HUDEP-2 (cell line): Measurements from ENCODE around the gene TPD52L1.

Experiments used
- DNase-seq, 76 experiments: peaks; one replicate each; lab custom pipeline; 2025; ENCODE audit not compliant: unreplicated experiment in 76 of 76; lab: John Stamatoyannopoulos, UW

The TPD52L1 gene

DNA sequence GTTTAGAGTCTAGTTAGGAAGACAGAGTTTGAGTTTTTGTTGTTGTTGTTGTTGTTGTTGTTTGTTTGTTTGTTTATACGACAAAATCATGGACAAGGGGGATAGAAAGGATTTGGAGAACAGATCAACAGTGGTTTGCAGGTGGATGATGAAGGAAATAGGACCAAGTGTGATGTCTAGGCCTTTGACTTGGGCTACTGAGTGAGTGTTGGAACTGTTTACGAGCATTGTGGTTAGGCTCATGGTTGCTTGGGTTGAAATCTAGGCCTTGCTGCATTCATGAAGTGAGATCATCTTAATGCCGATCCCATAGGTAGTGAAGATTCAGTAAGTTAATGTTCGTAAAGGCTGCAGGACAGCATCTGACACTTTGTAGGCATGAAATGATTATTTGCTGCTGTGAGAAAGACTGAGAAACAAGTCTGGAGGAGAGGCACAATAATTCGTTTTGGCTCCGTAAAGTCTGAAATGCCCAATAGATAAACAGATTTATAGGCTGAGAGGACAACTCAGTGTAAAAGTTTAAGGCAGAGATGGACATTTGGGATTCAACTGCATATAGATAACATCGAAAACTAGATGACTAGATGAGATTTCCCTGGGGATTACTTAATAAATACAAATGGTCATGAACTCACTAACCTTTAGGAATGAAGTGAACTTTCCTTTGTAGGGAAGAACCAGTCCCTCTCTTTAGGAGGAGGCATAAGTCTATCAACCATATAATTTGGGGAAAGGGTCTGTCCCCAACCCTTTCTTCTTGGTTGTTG lies 78.2 kb downstream of the TPD52L1 start:
- no peak for DNase-seq

DNA sequence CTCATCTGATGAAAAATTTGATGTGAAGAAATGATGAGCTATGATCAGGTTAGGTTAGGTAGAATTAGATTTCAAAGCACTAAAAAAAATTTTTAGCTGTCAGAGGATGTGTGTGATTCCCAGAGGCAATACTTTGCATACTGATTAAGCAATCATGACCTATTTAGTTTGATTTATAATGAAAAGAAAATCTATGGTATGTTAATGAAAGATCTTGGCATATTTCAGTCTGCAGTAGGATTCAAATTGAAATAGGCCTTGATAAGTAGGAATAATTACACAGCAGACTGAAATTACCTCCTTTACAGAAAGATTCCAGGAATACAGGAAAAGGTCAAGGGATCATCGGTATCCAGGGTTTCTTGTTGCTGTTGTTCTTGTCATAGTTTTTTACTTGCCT lies 78.9 kb downstream of the TPD52L1 start:
- no peak for DNase-seq

DNA sequence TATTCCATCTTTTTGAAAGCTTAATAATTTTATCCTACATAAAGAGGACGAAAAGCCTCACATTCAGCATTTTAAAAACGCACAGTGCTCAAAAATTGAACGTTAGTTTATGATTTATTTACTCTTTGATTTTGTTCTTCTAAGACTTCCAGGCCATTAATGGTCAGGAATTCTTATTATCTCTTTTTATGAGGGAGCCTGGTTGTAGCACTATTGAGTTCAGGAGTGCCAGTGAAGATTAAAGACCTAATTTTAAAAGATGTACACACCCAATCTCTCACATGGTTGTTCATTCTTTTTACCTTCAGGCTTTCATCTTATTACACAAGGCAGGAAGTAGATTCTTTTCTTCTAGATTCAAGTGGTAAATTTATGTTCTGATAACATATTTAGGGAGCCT lies 79.6 kb downstream of the TPD52L1 start:
- DNase-seq = no peak

DNA sequence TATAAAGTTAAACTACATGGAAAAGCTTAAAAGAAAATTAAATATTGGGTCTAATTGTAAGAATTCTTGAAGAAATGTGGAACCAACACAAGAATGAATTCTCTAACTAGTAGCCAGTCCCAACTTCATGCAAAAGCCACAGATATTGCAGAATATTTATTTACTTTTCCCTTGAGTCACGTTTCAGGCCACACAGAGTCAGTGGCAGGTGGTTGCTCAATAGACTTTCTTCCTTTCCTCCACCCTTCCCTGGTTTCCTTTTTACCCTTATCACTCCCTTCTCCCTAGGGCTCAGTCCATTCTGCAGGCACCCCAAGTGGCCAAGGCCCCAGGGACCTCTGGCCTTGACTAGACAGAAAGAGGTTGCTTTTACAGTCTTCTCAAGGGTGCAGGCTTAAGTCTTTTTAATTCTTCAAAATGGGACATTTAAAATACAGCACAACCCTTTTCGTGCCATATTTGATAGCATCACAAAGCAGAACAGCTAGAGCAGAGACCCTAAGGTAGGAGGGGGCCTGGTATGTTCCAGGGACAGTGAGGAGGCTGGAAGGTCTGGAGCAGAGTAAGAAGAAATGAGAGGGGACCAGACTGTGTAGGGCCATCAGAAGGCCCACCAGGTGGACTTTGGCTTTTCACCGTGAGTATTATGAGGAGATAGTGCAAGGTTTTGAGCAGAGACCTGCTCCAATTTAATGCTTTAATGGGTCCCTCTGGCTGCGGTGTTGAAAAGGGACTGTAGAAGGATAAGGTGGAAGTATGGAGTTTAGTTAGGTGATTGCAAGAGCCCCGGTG lies 83.2 kb downstream of the TPD52L1 start:
- no peak for DNase-seq

DNA sequence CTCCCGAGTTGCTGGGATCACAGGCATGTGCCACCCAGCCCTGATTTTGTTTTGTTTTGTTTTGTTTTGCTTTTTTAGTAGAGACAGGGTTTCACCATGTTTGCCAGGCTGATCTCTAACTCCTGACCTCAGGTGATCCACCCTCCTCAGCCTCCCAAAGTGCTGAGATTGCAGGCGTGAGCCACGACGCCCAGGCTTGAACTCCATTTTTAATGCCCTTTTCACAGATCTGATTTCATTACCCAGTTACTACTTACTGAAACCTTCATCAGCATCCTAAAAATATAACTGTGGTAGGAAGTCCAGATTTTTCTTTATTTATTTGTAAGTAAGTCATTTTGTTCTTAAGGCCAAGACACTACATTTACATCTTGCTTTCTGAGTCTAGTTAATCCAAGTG lies 84.2 kb downstream of the TPD52L1 start:
- DNase-seq = no peak

DNA sequence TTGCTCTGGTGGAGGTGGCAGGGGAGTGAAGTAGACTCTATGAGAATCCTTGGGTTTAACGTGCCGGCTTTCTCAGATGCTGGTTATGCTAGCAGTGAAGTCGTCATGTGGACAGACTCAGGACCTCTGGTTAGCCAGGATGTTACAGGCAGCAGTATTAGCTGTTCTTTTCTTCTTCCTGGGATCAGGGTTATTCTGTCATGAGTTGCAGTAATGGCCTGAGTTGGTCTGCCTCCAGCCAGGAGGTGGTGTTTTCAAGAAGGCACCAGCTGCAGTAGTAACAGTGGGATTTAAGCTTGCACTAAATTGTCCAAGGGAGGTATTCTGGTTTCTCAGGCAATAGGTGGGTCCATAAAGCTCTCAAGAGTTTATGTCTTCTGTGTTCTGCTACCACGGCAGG lies 91.5 kb downstream of the TPD52L1 start:
- DNase-seq = no peak

DNA sequence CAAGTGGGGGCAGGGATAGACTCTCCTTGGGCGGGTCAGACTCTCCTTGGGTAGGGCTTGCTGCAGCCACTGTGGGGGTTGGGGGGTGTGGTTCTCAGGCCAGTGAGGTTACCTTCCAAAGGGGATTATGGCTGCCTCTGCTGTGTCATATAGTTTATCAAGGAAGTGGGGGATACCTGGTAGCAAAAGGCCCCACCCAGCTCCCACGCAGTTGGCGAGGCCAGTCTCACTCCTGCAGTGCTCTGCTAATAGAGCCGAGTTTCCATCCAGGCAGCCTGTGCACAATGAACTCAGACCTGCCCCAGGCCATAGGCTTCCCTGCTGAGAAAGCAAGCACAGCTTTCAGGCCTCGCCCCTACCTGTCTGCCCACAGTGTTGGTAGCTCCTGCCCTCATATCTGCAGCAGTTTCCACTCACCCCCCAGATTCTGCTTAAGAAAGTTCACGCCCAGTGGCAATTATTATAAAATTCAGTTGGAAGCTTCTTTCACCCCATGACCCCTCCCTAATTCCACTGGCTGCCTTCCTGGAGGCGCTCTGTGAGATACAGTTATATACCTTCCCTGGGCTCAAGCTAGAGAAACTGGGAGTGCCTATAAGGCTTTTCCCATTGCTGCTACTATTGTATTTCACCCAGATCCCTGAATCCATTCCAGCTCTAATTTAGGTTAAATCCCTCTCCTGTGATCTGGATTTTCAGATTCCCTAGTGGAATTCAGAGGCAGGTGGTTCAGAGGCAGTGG lies 92.1 kb downstream of the TPD52L1 start:
- DNase-seq = no peak

DNA sequence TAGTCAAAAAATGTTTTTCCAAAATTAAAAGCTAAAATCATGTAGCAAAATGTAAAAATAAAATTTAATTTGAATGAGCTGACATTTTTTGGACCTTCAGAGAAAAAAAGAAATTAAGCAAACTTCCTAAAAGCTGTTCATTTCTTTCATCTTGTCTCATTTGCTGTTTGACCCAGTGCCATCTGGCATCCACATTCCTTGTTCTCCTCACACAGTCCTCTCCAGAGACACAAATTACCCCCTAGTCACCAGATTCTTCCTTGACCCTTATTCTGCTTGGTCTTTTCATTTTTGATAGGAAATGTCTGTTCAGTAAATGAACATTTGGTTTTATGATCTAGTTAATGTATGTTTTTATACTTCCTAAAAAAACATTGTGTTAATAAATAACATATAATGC lies 93.0 kb downstream of the TPD52L1 start:
- no peak for DNase-seq

DNA sequence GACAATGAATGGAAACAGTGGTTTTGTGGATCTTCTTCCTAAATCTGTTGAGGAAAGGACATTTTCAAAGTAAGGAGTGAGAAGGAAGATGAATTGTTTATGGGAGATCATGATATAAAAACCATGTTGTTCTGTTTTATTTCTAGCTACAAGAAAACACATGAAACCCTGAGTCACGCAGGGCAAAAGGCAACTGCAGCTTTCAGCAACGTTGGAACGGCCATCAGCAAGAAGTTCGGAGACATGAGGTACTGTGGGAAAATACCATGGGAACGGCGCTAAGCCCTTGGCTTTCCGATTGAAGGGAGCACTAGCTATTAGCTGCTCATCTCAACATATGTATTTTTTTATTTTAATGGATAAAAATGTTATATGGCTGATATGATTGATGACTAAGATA lies 94.6 kb downstream of the TPD52L1 start:
- DNase-seq = no peak

DNA sequence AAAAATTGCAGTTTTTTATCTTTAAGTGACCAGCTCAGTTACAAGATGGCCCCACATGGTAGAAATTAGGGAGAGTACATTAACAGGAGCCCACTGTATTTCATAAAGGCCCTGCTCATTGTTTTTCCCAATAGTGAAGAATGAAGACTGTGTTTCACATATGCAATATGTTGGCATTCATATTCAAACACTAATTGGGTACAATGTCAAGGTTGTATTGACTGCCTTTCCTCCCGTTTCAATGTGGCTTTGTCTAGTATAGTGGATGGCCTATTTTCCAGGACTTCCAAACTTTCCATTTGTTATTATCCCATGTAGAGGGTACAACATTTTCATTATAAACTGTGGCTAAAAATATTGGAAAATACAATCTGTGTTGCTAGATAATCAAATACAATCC lies 96.9 kb downstream of the TPD52L1 start:
- DNase-seq = no peak

DNA sequence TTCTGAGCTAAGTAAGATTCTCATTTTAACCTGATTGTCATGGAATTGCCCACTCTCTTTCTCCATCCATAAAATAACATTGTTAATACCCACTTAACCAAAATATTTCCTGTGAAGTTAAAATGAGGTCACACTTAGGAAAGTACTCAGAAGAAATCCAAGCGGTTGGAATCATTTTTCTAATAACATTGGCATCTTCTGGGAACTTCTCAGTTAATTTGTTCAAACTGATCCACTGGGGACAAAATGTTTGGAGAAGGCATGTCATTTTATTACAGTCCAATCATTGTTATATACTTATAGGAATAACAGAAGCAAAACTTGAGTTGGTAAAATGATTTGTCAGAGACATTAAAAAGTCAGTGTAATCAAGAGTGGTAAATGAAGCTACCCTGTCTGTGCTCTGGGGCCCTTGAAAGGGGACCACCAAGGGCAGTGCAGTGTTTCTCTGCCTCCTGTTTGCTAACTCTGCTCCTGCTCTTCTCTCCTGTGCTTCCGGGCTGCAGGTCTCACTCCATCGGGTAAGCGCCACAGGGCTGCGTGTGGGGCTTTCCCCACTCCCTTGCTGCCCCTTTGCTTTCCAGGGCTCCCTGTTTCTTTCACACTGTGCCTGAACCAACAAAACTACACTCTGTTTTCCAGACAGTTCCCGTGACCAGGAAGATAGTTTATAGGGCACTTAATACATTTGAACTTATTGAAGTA lies 98.1 kb downstream of the TPD52L1 start:
- DNase-seq = no peak

DNA sequence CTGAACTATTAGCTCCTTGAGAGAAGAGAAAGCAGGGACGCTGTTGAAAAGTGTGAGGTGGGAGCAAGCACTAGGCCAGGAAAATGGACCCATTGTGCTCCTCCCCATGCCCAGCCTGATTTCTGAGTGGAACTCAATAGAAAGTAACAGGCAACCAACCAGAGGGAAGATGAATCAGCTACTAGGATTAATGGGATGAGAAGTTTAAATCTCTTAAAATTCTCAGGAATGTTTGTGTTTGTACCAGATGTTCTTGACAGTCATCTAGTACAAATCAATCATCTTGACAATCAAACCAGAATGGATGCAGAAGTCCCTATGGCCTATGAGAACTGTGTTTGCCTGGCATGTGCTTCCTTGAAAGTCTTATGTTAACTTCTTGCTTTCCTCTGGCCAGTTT lies 99.3 kb downstream of the TPD52L1 start:
- DNase-seq = no peak

DNA sequence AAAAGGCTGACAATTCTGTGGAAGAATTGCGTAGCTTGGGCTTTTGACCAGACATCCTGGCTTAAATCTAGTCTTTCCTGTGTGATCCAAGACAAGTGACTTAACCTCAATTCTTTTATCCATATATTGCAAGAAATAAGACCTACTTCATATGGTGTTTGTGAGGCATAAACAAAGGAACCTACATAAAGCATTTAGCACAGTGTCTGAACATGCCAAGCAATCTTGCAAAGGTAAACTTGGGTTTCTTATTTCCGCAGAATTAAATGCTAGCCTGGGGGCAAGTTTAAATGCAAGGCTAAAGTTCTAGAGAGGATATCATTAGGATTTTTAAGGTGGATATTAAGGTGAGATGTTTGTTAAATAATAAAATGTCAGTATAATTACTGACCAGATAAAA lies 100.3 kb downstream of the TPD52L1 start:
- DNase-seq = no peak

DNA sequence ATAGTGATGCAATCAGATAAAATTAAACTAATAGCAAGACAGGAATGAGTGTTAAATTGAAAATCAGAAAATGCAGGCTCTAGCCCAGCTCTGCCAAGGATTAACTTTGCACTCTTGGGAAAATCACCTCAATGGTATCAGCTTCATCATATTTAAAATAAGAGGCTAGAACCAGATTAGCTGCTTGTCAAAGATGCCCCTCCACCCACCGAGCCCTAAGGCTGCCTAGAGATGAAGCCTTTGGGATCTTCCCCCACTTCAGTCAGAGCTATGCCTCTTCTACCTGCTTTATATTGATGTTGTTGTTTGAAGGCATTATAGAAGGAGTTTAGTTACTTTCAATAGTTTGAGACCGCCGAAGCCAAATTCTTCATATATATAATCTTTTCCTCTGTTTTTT lies 100.7 kb downstream of the TPD52L1 start:
- no peak for DNase-seq

DNA sequence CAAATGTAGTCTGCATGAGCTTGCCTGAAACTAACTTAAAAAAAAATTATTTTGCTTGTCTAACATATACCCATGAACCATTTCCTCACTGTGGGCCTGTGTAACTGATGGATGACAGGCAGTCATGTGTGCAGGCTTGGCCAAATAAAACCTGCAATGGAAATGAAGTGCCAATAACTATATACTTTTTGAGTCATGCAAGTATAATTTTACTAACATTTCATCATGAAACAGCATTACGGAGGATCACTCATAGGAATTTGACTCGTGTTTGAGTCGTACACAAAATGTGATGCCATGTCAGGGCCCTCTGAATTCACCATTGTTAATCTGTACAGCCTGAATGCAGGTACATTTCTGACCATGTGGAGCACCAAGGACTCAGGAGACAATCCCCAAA lies 101.6 kb downstream of the TPD52L1 start:
- no peak for DNase-seq

DNA sequence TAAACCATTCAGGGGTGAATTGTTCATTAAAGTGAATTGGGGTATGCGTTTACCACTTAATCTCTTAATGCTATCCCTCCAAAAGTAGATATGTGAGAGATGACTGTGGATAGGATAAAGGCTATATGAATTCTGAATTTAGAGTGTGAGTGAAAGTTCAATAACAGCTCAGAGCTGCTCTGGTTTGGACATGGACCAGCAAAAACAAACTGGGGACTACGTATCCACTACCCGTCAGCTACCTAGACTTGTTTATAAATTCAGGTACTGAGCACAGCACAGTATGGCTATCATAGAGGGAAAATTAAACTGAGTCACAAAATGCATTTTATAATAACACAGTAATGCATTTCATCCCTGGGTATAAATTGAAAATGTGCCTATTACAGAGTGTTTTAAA lies 103.8 kb downstream of the TPD52L1 start:
- no peak for DNase-seq

DNA sequence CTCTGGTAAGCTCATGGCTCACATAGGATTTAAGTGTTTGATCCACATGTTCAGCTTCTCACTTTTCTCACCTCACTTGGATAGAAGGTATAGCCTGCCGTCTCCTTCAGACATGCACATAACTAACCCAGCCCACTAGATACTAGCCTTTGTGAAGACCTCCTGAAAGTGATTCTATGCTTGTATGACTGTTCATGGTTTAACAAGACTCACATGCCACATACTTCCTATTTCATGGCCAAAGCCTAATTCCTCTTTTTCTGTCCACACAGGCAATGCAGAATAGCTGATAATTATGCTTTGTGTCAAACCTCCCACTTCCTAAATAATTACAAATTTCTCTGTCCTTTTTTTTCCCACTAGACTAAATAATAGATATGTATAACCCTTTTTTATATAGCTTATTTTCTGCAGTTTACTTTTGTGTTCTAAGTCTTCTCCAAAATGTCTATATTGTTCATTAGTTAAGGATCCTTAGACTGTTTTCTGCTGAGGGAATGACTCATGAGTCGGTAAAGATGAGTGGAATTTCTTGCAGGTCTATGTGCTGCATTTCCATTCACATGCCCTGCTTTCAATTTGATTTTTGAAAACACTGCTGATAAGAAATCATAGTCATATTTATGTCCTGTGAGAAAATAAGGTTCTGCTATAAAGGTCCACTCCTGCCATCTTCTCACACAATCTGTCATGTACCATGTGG lies 105.2 kb downstream of the TPD52L1 start:
- DNase-seq = no peak

DNA sequence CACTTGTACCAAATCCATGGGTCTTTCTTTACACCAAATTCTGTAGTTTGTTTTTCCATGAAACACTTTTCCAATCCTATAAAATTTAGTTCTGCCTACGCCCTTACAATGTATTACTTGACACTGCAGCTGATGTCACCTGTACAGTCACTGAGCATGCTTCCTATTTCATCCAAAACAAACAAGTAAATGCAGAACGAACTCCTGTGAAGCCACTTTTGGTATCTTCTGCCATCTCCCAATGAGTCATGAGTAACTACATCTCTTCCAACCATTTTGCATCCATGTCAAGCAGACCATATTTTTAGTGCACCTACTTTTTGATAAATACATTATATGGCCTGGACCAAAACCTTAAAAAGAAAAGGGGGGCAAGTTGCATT lies 105.8 kb downstream of the TPD52L1 start:
- no peak for DNase-seq

DNA sequence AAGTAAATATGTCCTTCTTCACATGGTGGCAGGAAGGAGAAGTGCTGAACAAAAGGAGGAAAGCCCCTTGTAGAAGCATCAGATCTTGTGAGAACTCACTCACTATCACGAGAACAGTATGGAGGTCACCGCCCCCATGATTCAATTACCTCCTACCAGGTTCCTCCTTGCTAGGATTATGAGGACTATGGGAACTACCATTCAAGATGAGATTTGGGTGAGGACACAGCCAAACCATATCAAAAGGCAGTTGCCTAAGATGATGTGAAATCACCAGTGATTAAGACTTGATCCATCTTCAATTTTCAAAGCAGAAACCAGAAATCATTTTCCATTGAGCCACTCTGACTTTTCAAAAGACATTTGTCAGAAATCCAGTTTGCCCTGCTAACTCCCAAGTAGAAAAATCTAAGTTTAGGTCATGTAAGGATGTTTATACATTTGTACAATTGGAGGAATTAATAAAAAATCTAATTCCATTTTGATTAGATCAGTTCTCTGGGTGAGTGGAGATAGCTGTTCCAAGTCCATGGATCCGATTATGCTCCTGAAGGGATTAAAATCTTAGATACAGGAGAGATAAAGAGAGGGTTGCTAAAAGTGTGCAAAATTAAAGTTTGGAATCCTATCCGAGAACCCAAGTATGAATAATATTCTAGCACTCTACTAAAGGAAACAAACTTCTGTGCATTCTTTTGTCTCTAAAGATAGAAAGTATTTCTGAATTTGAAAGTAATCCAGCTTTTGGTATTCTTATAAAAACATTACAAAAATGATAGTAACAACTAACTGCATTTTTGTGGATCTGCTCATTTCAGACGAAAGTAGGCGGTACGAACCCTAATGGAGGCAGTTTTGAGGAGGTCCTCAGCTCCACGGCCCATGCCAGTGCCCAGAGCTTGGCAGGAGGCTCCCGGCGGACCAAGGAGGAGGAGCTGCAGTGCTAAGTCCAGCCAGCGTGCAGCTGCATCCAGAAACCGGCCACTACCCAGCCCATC lies 108.7 kb downstream of the TPD52L1 start:
- DNase-seq = no peak
